Smooth muscle cell (in vitro differentiated cells): Measurements from ENCODE around the gene DNAJB5. TPM values are rescaled to one million over a fixed set of nuclear protein-coding genes. Genes with fewer than 3 reads are reported as not detected.
A peak's percentile ranks its signal among the peaks of the same experiment; 100 is the strongest.

Experiments used
- DNase-seq: peaks from one replicate; lab custom pipeline; 2025; ENCODE audit not compliant: unreplicated experiment; lab: John Stamatoyannopoulos, UW
- H2AFZ ChIP-seq: fragments of 200-600 bp; sonication (generic); 2 replicates; pipeline ENCODE4 v1.6.0; 2016; ENCODE audit warnings: antibody characterized with exemption, low read depth, mild to moderate bottlenecking
- H3F3A ChIP-seq: fragments of 200-600 bp; sonication (generic); 2 replicates; pipeline ENCODE4 v1.6.0; 2017; ENCODE audit warnings: antibody characterized with exemption, low read depth
- H3K27ac ChIP-seq: fragments of 200-600 bp; sonication (generic); 2 replicates; pipeline ENCODE4 v1.5.1; 2016; ENCODE audit warnings: low read depth, mild to moderate bottlenecking
- H3K27me3 ChIP-seq: fragments of 200-600 bp; sonication (generic); 2 replicates; pipeline ENCODE4 v1.6.1; 2016; ENCODE audit warnings: low read depth, mild to moderate bottlenecking
- H3K36me3 ChIP-seq: fragments of 200-600 bp; sonication (generic); 2 replicates; pipeline ENCODE4 v1.5.1; 2016; ENCODE audit warnings: low read depth
- H3K4me1 ChIP-seq: fragments of 200-600 bp; sonication (generic); 2 replicates; pipeline ENCODE4 v1.5.1; 2016; ENCODE audit warnings: low read depth
- H3K4me2 ChIP-seq: fragments of 200-600 bp; sonication (generic); 2 replicates; pipeline ENCODE4 v1.6.0; 2016; ENCODE audit warnings: mild to moderate bottlenecking
- H3K4me3 ChIP-seq: fragments of 200-600 bp; sonication (generic); 2 replicates; pipeline ENCODE4 v1.5.1; 2016; ENCODE audit warnings: mild to moderate bottlenecking
- H3K79me2 ChIP-seq: fragments of 200-600 bp; sonication (generic); 2 replicates; pipeline ENCODE4 v1.6.0; 2016; ENCODE audit warnings: low read depth, mild to moderate bottlenecking
- H3K9ac ChIP-seq: fragments of 200-600 bp; sonication (generic); 2 replicates; pipeline ENCODE4 v1.6.0; 2016; ENCODE audit warnings: low read depth
- H3K9me3 ChIP-seq: fragments of 200-600 bp; sonication (generic); replicated peaks from 2 replicates; pipeline ENCODE4 v1.5.1; 2016; ENCODE audit warnings: low read depth
- H4K20me1 ChIP-seq: fragments of 200-600 bp; sonication (generic); 2 replicates; pipeline ENCODE4 v1.6.0; 2016; ENCODE audit warnings: low read depth
- WGBS: methylation state at CpG from one replicate; pipeline ENCODE4 v1.1.7; 2016; ENCODE audit warnings: low lambda C conversion rate; 5-methylcytosine and 5-hydroxymethylcytosine counted together
- polyA plus RNA-seq: library from polyadenylated mRNA; unstranded; fragments of >200 nt; fragmentation: Nextera tagmentation; extraction: Ambion mirVana; gene quantifications from 2 replicates; pipeline ENCODE4 v1.2.1, GENCODE V29; 2016
- total RNA-seq: library from RNA; depleted of rRNA; stranded (reverse); fragments of >200 nt; gene quantifications from 2 replicates; pipeline ENCODE4 v1.2.3, GENCODE V29; 2014
- TF ChIP-seq, protein P1 (sequence below): fragments of 200-600 bp; sonication (generic); IDR thresholded peaks from 2 replicates; pipeline ENCODE4 v1.5.1; 2017; ENCODE audit warnings: borderline replicate concordance, mild to moderate bottlenecking, antibody characterized with exemption; ENCODE audit not compliant: insufficient read depth, poor library complexity, severe bottlenecking

Gene DNAJB5
- total and polyA plus RNA-seq, 2 experiments from 2014 or later: 29.6 to 30.5 TPM

DNA sequence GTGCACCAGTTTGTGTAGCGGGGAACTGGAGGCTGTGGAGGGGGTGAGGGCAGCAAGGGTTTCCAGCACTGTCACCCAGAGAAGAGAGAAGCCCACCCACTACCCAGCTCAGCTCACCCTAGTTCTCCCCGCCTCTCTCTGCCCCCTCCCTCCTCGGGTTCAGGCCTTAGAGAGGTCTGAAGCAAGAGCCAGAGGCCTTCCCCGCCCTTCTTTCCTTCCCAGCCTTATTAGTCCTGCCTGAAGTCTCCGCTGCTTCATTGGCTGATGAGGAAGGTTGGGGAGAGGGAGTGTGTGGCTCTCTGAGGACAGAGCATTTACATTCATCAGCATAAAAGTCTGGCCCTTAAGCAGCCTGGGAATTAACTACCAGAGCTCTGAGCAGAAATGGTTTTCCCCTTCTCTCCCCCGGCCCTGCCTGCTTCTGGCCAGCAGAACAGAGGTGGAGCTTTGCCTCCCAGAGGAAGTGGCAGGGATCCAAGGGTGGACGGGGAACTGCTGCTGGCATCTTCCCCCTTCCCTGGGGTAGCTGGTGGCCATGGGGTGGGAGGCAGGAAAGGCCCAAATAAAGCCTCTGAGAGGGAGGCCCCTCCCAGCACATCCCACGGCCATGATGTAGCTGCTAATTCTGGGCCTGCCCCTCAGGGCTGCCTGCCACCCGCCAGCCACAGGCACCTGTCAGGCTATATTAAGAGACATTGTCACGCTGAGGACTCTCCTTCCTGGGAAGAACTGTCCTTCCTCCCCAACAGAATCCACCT, 4.1 kb downstream of the DNAJB5 start:
- Histone ChIP-seq H3K4me2 (peak overlapping the region; percentile 76), H4K20me1 (peaks cover 9% of the 10 kb centered on the region), H3K4me3 (no peak overlapping the region), H3F3A (peaks cover 49% of the 10 kb centered on the region), H3K4me1 (peaks cover 51% of the 10 kb centered on the region), H3K79me2 (no peaks in the 10 kb centered on the region), H3K9me3 (no peaks in the 10 kb centered on the region), H3K9ac (peak overlapping the region; percentile 94), H2AFZ (no peak overlapping the region), H3K27me3 (no peaks in the 10 kb centered on the region), H3K27ac (peak overlapping the region; percentile 100), H3K36me3 (no peaks in the 10 kb centered on the region)
- DNase-seq: peak; percentile 50
- TF ChIP-seq, protein P1, sequence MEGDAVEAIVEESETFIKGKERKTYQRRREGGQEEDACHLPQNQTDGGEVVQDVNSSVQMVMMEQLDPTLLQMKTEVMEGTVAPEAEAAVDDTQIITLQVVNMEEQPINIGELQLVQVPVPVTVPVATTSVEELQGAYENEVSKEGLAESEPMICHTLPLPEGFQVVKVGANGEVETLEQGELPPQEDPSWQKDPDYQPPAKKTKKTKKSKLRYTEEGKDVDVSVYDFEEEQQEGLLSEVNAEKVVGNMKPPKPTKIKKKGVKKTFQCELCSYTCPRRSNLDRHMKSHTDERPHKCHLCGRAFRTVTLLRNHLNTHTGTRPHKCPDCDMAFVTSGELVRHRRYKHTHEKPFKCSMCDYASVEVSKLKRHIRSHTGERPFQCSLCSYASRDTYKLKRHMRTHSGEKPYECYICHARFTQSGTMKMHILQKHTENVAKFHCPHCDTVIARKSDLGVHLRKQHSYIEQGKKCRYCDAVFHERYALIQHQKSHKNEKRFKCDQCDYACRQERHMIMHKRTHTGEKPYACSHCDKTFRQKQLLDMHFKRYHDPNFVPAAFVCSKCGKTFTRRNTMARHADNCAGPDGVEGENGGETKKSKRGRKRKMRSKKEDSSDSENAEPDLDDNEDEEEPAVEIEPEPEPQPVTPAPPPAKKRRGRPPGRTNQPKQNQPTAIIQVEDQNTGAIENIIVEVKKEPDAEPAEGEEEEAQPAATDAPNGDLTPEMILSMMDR: no peak
- WGBS: 28% methylated on average over 10 of the region's 10 CpGs

DNA sequence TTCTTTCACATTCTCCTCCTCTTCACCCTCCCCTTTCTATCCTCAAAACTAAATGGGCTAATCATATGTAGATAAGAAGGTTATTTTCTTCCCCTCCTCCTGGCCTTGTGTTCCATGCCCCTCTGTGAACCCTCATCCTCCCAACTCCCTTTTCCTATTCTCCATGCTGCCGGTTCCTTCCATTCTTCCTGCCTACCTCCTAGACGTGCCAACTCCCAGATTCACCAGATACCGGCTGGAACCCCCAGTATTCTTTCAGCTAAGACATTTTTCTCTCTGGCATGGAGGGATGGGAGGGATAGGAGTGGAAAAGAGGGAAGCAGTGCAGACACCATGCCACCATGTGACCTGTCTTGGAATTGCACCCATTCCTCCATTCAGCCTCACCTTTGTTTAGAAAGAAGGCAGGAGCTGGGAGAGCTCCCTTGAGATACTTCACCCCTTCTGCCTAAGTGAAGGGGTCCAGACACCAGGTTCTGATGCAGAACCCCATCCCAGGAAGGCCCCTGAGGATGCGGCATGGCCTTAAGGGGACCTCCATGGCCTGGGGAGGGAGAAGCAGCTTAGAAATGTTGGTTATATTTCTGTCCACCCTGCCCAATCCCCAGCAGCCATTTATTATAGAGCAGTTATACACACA, 4.8 kb downstream of the DNAJB5 start:
- peak overlapping the region; percentile 100 for H3K27ac ChIP-seq
- peak overlapping the region; percentile 94 for H3K9ac ChIP-seq
- no peak overlapping the region for H2AFZ ChIP-seq
- peaks cover 49% of the 10 kb centered on the region for H3F3A ChIP-seq
- H3K4me3 ChIP-seq: no peak overlapping the region
- TF ChIP-seq, protein P1: peak; percentile 38
- no peaks in the 10 kb centered on the region for H3K9me3 ChIP-seq
- H3K36me3 ChIP-seq: no peaks in the 10 kb centered on the region
- no peak for DNase-seq
- H3K27me3 ChIP-seq: no peaks in the 10 kb centered on the region
- peaks cover 51% of the 10 kb centered on the region for H3K4me1 ChIP-seq
- WGBS: 30% methylated on average over 4 of the region's 4 CpGs
- peak overlapping the region; percentile 76 for H3K4me2 ChIP-seq
- peaks cover 9% of the 10 kb centered on the region for H4K20me1 ChIP-seq
- no peaks in the 10 kb centered on the region for H3K79me2 ChIP-seq

DNA sequence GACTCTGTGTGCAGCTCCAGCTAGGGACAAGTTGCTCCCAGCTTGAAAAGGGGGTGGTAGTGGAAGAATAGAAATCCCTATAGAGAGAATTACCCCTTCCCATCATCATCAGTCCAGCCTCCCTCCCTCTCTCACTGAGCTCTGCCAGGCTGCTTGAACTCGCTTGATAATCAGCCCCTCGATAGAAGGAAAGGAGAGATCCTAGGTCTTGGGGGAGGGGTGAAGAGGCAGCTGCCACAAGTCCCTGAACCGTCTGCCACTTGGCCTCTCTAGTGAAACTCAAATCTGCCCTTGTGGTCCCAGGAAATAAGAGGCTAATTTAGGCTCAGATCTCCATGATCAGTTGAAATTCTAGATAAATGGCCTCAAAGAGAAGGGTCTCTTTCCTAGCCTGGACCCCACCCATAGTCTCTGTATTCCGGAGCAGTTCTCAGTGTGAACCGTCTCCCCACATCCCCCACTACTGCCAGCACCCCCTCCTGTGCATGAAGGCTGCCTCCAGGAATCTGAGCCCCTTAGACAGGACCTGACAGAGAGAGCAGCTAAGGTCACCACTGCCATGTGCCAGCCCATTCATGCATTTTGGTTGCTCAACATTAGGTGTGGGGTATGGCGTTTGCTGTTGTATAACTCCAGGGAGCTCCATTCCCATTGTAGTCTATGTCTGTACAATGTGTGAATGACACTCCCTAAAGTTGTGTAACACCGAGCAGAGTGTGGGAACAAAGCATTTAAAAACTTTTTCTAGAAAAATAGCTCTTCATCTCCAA, 5.5 kb downstream of the DNAJB5 start:
- no peak for DNase-seq
- Histone ChIP-seq H3K36me3 (no peaks in the 10 kb centered on the region), H2AFZ (no peak overlapping the region), H3K79me2 (no peaks in the 10 kb centered on the region), H3F3A (peaks cover 49% of the 10 kb centered on the region), H3K4me1 (peaks cover 51% of the 10 kb centered on the region), H3K4me3 (no peak overlapping the region), H3K4me2 (peak overlapping the region; percentile 76), H3K27ac (peak overlapping the region; percentile 100), H3K9me3 (no peaks in the 10 kb centered on the region), H3K27me3 (no peaks in the 10 kb centered on the region), H3K9ac (peak overlapping the region; percentile 69), H4K20me1 (peaks cover 9% of the 10 kb centered on the region)
- TF ChIP-seq, protein P1: no peak
- WGBS: 46% methylated on average over 7 of the region's 7 CpGs
